ENCODE results near the gene STH. TPM values are rescaled to one million over a fixed set of nuclear protein-coding genes. Genes with fewer than 3 reads are reported as not detected.

The STH gene
- total RNA-seq, 1 donor from 2014 or later: not detected

DNA sequence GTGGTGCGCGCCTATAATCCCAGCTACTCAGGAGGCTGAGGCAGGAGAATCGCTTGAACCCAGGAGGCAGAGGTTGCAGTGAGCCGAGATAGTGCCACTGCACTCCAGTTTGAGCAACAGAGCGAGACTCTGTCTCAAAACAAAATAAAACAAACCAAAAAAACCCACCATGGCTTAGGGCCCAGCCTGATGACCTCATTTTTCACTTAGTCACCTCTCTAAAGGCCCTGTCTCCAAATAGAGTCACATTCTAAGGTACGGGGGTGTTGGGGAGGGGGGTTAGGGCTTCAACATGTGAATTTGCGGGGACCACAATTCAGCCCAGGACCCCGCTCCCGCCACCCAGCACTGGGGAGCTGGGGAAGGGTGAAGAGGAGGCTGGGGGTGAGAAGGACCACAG lies 1.4 kb upstream of the STH start:
- no peaks in the 10 kb centered on the region for H3K36me3 ChIP-seq
- H3K4me3 ChIP-seq: no peak overlapping the region
- Mint-ChIP-seq H3K27me3 (ENCODE audit: insufficient read depth, low read depth) (peaks cover 13% of the 10 kb centered on the region), H3K9me3 (no peaks in the 10 kb centered on the region), H3K4me3 (no peak overlapping the region), H3K27ac (no peak overlapping the region), H3K4me1 (peaks cover 11% of the 10 kb centered on the region), H3K36me3 (no peaks in the 10 kb centered on the region)
- H3K27me3 ChIP-seq: no peaks in the 10 kb centered on the region
- H2AFZ ChIP-seq (replicated peaks): no peak overlapping the region
- H3K9ac ChIP-seq: no peak overlapping the region
- no peak overlapping the region for H3K4me2 ChIP-seq
- H3K27ac ChIP-seq: no peak overlapping the region
- TF ChIP-seq EZH2 (IDR thresholded peaks at IDR 0.05) (no peak), EZH2phosphoT487 (IDR thresholded peaks at IDR 0.05) (no peak), CTCF (IDR thresholded peaks at IDR 0.05) (no peak)
- no peaks in the 10 kb centered on the region for H3K9me3 ChIP-seq (ENCODE audit: low read depth)
- H3F3A ChIP-seq (ENCODE audit: low read depth): peaks cover 9% of the 10 kb centered on the region
- peaks cover 12% of the 10 kb centered on the region for H3K4me1 ChIP-seq
- H3K79me2 ChIP-seq (ENCODE audit: low read depth): no peaks in the 10 kb centered on the region
- no peaks in the 10 kb centered on the region for H4K20me1 ChIP-seq (ENCODE audit: low read depth)
- no peak for DNase-seq (ENCODE audit: low spot score)

- Histone ChIP-seq H3K4me1 (no peaks in the 10 kb centered on the region), H2AFZ (replicated peaks) (no peak overlapping the region), H3K27ac (no peak overlapping the region), H3K4me2 (no peak overlapping the region), H3K27me3 (no peaks in the 10 kb centered on the region), H3K9me3 (ENCODE audit: low read depth) (no peaks in the 10 kb centered on the region), H3K79me2 (ENCODE audit: low read depth) (no peaks in the 10 kb centered on the region), H3F3A (ENCODE audit: low read depth) (no peaks in the 10 kb centered on the region), H4K20me1 (ENCODE audit: low read depth) (no peaks in the 10 kb centered on the region), H3K9ac (no peak overlapping the region), H3K36me3 (no peaks in the 10 kb centered on the region), H3K4me3 (no peak overlapping the region)
- no peaks in the 10 kb centered on the region for H3K36me3 Mint-ChIP-seq
- no peaks in the 10 kb centered on the region for H3K9me3 Mint-ChIP-seq
- no peak overlapping the region for H3K27ac Mint-ChIP-seq
- H3K27me3 Mint-ChIP-seq (ENCODE audit: insufficient read depth, low read depth): peaks cover 13% of the 10 kb centered on the region
- no peak for DNase-seq (ENCODE audit: low spot score)
- H3K4me3 Mint-ChIP-seq: no peak overlapping the region
- no peak for TF ChIP-seq EZH2 (IDR thresholded peaks at IDR 0.05)
- TF ChIP-seq CTCF (IDR thresholded peaks at IDR 0.05): no peak
- TF ChIP-seq EZH2phosphoT487 (IDR thresholded peaks at IDR 0.05): no peak
- peaks cover 4% of the 10 kb centered on the region for H3K4me1 Mint-ChIP-seq
Observed at GRCh38 chr17:45999900-46000290, 845 bp downstream of the STH start.

- no peak overlapping the region for H3K4me3 Mint-ChIP-seq
- H3K4me1 Mint-ChIP-seq: peaks cover 1% of the 10 kb centered on the region
- Histone ChIP-seq H3F3A (ENCODE audit: low read depth) (no peaks in the 10 kb centered on the region), H3K27me3 (no peaks in the 10 kb centered on the region), H3K27ac (no peak overlapping the region), H3K4me1 (no peaks in the 10 kb centered on the region), H3K36me3 (no peaks in the 10 kb centered on the region), H3K4me3 (no peak overlapping the region), H2AFZ (replicated peaks) (no peak overlapping the region), H3K79me2 (ENCODE audit: low read depth) (no peaks in the 10 kb centered on the region), H3K4me2 (no peak overlapping the region), H3K9me3 (ENCODE audit: low read depth) (no peaks in the 10 kb centered on the region), H4K20me1 (ENCODE audit: low read depth) (no peaks in the 10 kb centered on the region), H3K9ac (no peak overlapping the region)
- no peak for DNase-seq (ENCODE audit: low spot score)
- no peaks in the 10 kb centered on the region for H3K36me3 Mint-ChIP-seq
- H3K27ac Mint-ChIP-seq: no peak overlapping the region
- no peaks in the 10 kb centered on the region for H3K9me3 Mint-ChIP-seq
- H3K27me3 Mint-ChIP-seq (ENCODE audit: insufficient read depth, low read depth): peaks cover 13% of the 10 kb centered on the region
- TF ChIP-seq CTCF (IDR thresholded peaks at IDR 0.05) (no peak), EZH2 (IDR thresholded peaks at IDR 0.05) (no peak), EZH2phosphoT487 (IDR thresholded peaks at IDR 0.05) (no peak)
Observed at GRCh38 chr17:46000292-46000691, 1.2 kb downstream of the STH start.

All from neural progenitor cell (in vitro differentiated cells).